HepG2 (cell line): ENCODE measurements around the gene PPP6R2. TPM values are rescaled to one million over a fixed set of nuclear protein-coding genes. Genes with fewer than 3 reads are reported as not detected.

ENCODE experiments used
- ASH2L ChIP-seq: fragments of 300-600, 200-600 bp; sonication (generic); IDR thresholded peaks from 2 replicates; pipeline ENCODE4 v1.7.0; 2017; ENCODE audit warnings: low read depth, mild to moderate bottlenecking, moderate library complexity, mixed read lengths, low read length; ENCODE audit not compliant: insufficient read length
- CBFB ChIP-seq: sonication (generic); formaldehyde crosslinking; IDR thresholded peaks from 2 replicates; pipeline ENCODE4 v1.4.0; 2020; ENCODE audit warnings: missing genetic modification reagents
- CHD2 ChIP-seq: IDR thresholded peaks from 2 replicates; pipeline ENCODE4 v1.6.1; 2011; ENCODE audit warnings: low read depth, low read length, improper control_type of control experiment
- FOXA1 ChIP-seq, 2 experiments: fragments of 450-650 bp in 1 of 2; sonication (generic) in 1 of 2; formaldehyde crosslinking in 1 of 2; IDR thresholded peaks; 2 replicates each; pipeline versions ENCODE4 v1.4.0 to v1.6.1; 2016 to 2020; ENCODE audit warnings: missing genetic modification reagents in 1 of 2
- FOXC1 ChIP-seq: sonication (generic); formaldehyde crosslinking; IDR thresholded peaks from 2 replicates; pipeline ENCODE4 v1.8.0; 2022; ENCODE audit warnings: mild to moderate bottlenecking, missing genetic modification reagents, borderline replicate concordance
- HIVEP1 ChIP-seq: sonication (generic); formaldehyde crosslinking; IDR thresholded peaks from 2 replicates; pipeline ENCODE4 v1.4.0; 2020; ENCODE audit warnings: mild to moderate bottlenecking, missing genetic modification reagents
- MYC ChIP-seq: sonication (generic); formaldehyde crosslinking; IDR thresholded peaks from 2 replicates; pipeline ENCODE4 v1.9.0; 2021; ENCODE audit warnings: missing genetic modification reagents, borderline replicate concordance
- SALL1 ChIP-seq: sonication (generic); formaldehyde crosslinking; IDR thresholded peaks from 2 replicates; pipeline ENCODE4 v1.8.0; 2022; ENCODE audit warnings: mild to moderate bottlenecking, missing genetic modification reagents
- SP4 ChIP-seq: sonication (generic); formaldehyde crosslinking; IDR thresholded peaks from 2 replicates; pipeline ENCODE4 v1.8.1; 2023; ENCODE audit warnings: mild to moderate bottlenecking, missing genetic modification reagents
- TCF12 ChIP-seq, 2 experiments: fragments of 450-650 bp in 1 of 2; sonication (generic) in 1 of 2; formaldehyde crosslinking in 1 of 2; IDR thresholded peaks; 2 replicates each; pipeline versions ENCODE4 v1.6.1 to v1.8.0; 2017 to 2022; ENCODE audit warnings: antibody characterized with exemption in 1 of 2, mild to moderate bottlenecking in 1 of 2, missing genetic modification reagents in 1 of 2, moderate library complexity in 1 of 2
- ZBTB38 ChIP-seq: sonication (generic); formaldehyde crosslinking; IDR thresholded peaks from 2 replicates; pipeline ENCODE4 v1.5.1; 2020; ENCODE audit warnings: mild to moderate bottlenecking, missing genetic modification reagents
- ZNF264 ChIP-seq: sonication (generic); formaldehyde crosslinking; IDR thresholded peaks from 2 replicates; pipeline ENCODE4 v1.4.0; 2020; ENCODE audit warnings: missing genetic modification reagents
- ZNF350 ChIP-seq: sonication (generic); formaldehyde crosslinking; IDR thresholded peaks from 2 replicates; pipeline ENCODE4 v1.4.0; 2020; ENCODE audit warnings: mild to moderate bottlenecking, low read depth, missing genetic modification reagents, borderline replicate concordance
- ZNF773 ChIP-seq: sonication (generic); formaldehyde crosslinking; IDR thresholded peaks from 2 replicates; pipeline ENCODE4 v1.4.0; 2020; ENCODE audit warnings: missing genetic modification reagents, borderline replicate concordance
- polyA plus RNA-seq, 8 experiments: library from polyadenylated mRNA; depleted of rRNA in 3 of 8; stranded (reverse) in 7 of 8; unstranded in 1 of 8; fragments of >200 nt; fragmentation: Illumina TruSeq in 4 of 8; extraction: Trizol in 4 of 8; gene quantifications; 2 replicates each; pipeline versions ENCODE4 v1.2.1 to v1.2.3, GENCODE V29; 2011 to 2016; ENCODE audit warnings: low read depth in 4 of 8, missing spikeins in 1 of 8, mixed read lengths in 1 of 8; ENCODE audit not compliant: insufficient read depth in 1 of 8
- total RNA-seq, 5 experiments: library from RNA; depleted of rRNA; stranded (reverse); fragments of >200 nt; fragmentation: Illumina TruSeq; extraction: Trizol; gene quantifications; 2 replicates each; pipeline ENCODE4 v1.2.3, GENCODE V29; 2016; ENCODE audit warnings: low read depth in 1 of 5
- TF ChIP-seq, protein P1 (sequence below): sonication (generic); formaldehyde crosslinking; IDR thresholded peaks from 2 replicates; pipeline ENCODE4 v1.4.0; 2020; ENCODE audit warnings: mild to moderate bottlenecking, missing genetic modification reagents
- TF ChIP-seq, protein P2 (sequence below): IDR thresholded peaks from 2 replicates; pipeline ENCODE4 v1.6.1; 2012; ENCODE audit warnings: inconsistent platforms
- TF ChIP-seq, protein P3 (sequence below): sonication (generic); formaldehyde crosslinking; IDR thresholded peaks from 2 replicates; pipeline ENCODE4 v1.4.0; 2020; ENCODE audit warnings: missing genetic modification reagents
- TF ChIP-seq, protein P4 (sequence below): sonication (generic); formaldehyde crosslinking; conservative IDR thresholded peaks from 2 replicates; pipeline ENCODE4 v1.4.0; 2020; ENCODE audit warnings: missing genetic modification reagents
- TF ChIP-seq, protein P5 (sequence below): sonication (generic); formaldehyde crosslinking; IDR thresholded peaks from 2 replicates; pipeline ENCODE4 v1.8.0; 2022; ENCODE audit warnings: mild to moderate bottlenecking, missing genetic modification reagents, moderate library complexity
- TF ChIP-seq, protein P6 (sequence below): sonication (generic); formaldehyde crosslinking; IDR thresholded peaks from 2 replicates; pipeline ENCODE4 v1.5.0; 2020; ENCODE audit warnings: missing genetic modification reagents

PPP6R2 gene
- total and polyA plus RNA-seq, 2 of the 13 experiments (the other 11 are each of a cell fraction or from before 2014, with no cell fraction given): 55.0 to 102 TPM

DNA sequence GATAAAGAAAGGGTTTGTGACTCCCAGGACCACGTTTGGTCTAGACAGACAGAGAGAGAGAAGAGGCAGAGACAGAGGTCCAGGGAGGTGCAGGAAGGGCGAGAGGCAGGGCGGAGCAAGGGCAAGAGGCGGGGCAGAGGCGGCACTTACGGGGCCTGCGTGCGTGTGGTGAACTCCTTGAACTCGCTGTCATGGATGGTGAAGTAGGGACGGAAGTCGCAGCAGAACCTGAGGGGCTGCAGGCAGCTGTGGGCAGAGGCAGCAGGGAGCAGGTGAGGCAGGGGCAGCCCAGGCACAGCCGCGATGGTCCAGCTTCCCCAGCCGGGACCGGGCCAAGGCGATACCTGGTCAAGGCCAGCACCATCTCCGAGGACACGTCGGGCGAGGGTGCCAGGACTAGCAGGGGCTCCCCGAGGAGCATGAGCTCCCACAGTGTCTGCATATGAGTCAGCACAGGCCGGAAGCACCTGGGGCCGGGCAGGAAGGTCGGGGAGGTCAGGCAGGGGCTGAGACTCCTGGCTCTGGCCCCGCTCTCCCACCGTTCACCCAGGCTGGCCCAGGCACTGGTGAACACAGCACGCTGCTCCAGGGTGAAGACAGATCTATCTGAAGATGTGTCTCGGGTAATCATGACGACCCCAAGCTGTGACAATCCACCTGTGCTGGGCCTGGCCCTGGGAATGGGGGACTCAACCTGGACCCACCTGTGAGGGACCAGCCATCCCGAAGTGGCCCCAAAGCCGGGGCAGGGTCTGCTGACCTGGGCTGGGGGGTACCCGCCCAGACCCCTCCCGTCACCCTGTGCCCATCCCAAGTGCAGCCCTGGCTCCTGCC lies 28.5 kb upstream of the PPP6R2 start (continued):
- TF ChIP-seq, protein P1, sequence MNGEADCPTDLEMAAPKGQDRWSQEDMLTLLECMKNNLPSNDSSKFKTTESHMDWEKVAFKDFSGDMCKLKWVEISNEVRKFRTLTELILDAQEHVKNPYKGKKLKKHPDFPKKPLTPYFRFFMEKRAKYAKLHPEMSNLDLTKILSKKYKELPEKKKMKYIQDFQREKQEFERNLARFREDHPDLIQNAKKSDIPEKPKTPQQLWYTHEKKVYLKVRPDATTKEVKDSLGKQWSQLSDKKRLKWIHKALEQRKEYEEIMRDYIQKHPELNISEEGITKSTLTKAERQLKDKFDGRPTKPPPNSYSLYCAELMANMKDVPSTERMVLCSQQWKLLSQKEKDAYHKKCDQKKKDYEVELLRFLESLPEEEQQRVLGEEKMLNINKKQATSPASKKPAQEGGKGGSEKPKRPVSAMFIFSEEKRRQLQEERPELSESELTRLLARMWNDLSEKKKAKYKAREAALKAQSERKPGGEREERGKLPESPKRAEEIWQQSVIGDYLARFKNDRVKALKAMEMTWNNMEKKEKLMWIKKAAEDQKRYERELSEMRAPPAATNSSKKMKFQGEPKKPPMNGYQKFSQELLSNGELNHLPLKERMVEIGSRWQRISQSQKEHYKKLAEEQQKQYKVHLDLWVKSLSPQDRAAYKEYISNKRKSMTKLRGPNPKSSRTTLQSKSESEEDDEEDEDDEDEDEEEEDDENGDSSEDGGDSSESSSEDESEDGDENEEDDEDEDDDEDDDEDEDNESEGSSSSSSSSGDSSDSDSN: peak; percentile 26; the same call in 1 of the 2 replicates
- TF ChIP-seq CHD2: no peak
- no peak for TF ChIP-seq ASH2L
- no peak for TF ChIP-seq ZNF264
- TF ChIP-seq ZBTB38: peak; percentile 80
- peak; percentile 39; the same call in 1 of the 2 replicates for TF ChIP-seq HIVEP1 (CRISPR knock-in tag)
- 0 out of 2 replicates have a peak, but pooled peaks have one; percentile 26 for TF ChIP-seq ZNF350
- no peak for TF ChIP-seq TCF12 (IDR thresholded peaks at IDR 0.05)
- TF ChIP-seq TCF12 (CRISPR knock-in tag; IDR thresholded peaks at IDR 0.05): 0 out of 2 replicates have a peak, but pooled peaks have one; percentile 49
- TF ChIP-seq, protein P2, sequence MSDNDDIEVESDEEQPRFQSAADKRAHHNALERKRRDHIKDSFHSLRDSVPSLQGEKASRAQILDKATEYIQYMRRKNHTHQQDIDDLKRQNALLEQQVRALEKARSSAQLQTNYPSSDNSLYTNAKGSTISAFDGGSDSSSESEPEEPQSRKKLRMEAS: peak; percentile 60
- TF ChIP-seq SP4 (CRISPR knock-in tag): peak; percentile 20; the same call in 1 of the 2 replicates
- TF ChIP-seq, protein P3, sequence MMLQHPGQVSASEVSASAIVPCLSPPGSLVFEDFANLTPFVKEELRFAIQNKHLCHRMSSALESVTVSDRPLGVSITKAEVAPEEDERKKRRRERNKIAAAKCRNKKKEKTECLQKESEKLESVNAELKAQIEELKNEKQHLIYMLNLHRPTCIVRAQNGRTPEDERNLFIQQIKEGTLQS (CRISPR knock-in tag): no peak
- 0 out of 2 replicates have a peak, but pooled peaks have one; percentile 12 for TF ChIP-seq MYC (CRISPR knock-in tag)
- TF ChIP-seq FOXC1 (CRISPR knock-in tag): no peak
- no peak for TF ChIP-seq FOXA1 (IDR thresholded peaks at IDR 0.05)
- TF ChIP-seq FOXA1 (CRISPR knock-in tag; IDR thresholded peaks at IDR 0.05): peak; percentile 53
- TF ChIP-seq ZNF773 (CRISPR knock-in tag): no peak
- TF ChIP-seq, protein P4, sequence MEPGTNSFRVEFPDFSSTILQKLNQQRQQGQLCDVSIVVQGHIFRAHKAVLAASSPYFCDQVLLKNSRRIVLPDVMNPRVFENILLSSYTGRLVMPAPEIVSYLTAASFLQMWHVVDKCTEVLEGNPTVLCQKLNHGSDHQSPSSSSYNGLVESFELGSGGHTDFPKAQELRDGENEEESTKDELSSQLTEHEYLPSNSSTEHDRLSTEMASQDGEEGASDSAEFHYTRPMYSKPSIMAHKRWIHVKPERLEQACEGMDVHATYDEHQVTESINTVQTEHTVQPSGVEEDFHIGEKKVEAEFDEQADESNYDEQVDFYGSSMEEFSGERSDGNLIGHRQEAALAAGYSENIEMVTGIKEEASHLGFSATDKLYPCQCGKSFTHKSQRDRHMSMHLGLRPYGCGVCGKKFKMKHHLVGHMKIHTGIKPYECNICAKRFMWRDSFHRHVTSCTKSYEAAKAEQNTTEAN: no peak
- TF ChIP-seq, protein P5, sequence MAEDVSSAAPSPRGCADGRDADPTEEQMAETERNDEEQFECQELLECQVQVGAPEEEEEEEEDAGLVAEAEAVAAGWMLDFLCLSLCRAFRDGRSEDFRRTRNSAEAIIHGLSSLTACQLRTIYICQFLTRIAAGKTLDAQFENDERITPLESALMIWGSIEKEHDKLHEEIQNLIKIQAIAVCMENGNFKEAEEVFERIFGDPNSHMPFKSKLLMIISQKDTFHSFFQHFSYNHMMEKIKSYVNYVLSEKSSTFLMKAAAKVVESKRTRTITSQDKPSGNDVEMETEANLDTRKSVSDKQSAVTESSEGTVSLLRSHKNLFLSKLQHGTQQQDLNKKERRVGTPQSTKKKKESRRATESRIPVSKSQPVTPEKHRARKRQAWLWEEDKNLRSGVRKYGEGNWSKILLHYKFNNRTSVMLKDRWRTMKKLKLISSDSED: no peak
- TF ChIP-seq, protein P6, sequence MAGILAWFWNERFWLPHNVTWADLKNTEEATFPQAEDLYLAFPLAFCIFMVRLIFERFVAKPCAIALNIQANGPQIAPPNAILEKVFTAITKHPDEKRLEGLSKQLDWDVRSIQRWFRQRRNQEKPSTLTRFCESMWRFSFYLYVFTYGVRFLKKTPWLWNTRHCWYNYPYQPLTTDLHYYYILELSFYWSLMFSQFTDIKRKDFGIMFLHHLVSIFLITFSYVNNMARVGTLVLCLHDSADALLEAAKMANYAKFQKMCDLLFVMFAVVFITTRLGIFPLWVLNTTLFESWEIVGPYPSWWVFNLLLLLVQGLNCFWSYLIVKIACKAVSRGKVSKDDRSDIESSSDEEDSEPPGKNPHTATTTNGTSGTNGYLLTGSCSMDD (CRISPR knock-in tag): no peak
- no peak for TF ChIP-seq CBFB (CRISPR knock-in tag)
- TF ChIP-seq SALL1 (CRISPR knock-in tag): peak; percentile 40; the same call in 1 of the 2 replicates
